Fibroblast of mammary gland (primary cell): ENCODE measurements around the gene EIF4H.
A peak's percentile ranks its signal among the peaks of the same experiment; 100 is the strongest.
"Not testable (repeated sequence)": the region's sequence is repeated elsewhere in the genome, so short reads cannot be mapped to it uniquely, and the experiment has no call there.

Experiments used
- DNase-seq: peaks from one replicate; pipeline ENCODE4 v3.0.0-alpha.2; 2010; ENCODE audit warnings: low read depth
- H3K4me3 ChIP-seq: 2 replicates; pipeline ENCODE4 v1.5.1; 2011; ENCODE audit warnings: low read depth, mild to moderate bottlenecking, low read length, moderate library complexity; ENCODE audit not compliant: control insufficient read depth
- TF ChIP-seq, protein P1 (sequence below): conservative IDR thresholded peaks from 2 replicates; pipeline ENCODE4 v1.5.1; 2011; ENCODE audit warnings: low read depth, low read length, inconsistent platforms; ENCODE audit not compliant: control insufficient read depth, insufficient read depth

Gene EIF4H

DNA sequence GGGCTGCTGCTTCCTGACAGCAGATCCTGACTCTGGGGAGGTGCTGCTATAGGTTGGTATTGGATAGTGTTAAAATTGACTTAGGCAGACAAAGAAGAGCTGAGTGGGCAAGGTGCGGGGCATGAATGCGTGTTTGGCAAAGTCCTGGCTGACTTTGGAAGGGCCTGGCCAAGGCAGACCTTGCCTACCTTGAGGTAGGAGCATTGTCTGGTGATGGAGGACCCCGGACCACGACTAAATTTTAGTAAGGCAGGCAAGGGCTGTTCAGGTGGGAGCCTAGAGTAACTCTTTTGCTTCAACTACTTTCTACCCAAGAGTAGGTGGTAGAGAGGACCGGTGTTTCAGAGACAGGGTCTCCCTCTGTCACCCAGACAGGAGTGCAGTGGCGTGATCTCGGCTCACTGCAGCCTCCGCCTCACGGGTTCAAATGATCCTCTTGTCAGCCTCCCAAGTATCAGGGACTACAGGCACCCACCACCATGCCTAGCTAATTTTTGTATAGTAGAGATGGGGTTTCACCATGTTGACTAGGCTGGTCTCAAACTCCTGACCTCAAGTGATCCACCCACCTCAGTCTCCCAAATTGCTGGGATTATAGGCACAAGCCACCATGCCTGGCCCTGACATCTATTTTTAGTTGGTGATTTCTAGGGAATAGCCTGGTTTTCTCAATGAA lies 23.4 kb downstream of the EIF4H start:
- H3K4me3 ChIP-seq: no peak overlapping the region
- no peak for DNase-seq
- TF ChIP-seq, protein P1, sequence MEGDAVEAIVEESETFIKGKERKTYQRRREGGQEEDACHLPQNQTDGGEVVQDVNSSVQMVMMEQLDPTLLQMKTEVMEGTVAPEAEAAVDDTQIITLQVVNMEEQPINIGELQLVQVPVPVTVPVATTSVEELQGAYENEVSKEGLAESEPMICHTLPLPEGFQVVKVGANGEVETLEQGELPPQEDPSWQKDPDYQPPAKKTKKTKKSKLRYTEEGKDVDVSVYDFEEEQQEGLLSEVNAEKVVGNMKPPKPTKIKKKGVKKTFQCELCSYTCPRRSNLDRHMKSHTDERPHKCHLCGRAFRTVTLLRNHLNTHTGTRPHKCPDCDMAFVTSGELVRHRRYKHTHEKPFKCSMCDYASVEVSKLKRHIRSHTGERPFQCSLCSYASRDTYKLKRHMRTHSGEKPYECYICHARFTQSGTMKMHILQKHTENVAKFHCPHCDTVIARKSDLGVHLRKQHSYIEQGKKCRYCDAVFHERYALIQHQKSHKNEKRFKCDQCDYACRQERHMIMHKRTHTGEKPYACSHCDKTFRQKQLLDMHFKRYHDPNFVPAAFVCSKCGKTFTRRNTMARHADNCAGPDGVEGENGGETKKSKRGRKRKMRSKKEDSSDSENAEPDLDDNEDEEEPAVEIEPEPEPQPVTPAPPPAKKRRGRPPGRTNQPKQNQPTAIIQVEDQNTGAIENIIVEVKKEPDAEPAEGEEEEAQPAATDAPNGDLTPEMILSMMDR: no peak

DNA sequence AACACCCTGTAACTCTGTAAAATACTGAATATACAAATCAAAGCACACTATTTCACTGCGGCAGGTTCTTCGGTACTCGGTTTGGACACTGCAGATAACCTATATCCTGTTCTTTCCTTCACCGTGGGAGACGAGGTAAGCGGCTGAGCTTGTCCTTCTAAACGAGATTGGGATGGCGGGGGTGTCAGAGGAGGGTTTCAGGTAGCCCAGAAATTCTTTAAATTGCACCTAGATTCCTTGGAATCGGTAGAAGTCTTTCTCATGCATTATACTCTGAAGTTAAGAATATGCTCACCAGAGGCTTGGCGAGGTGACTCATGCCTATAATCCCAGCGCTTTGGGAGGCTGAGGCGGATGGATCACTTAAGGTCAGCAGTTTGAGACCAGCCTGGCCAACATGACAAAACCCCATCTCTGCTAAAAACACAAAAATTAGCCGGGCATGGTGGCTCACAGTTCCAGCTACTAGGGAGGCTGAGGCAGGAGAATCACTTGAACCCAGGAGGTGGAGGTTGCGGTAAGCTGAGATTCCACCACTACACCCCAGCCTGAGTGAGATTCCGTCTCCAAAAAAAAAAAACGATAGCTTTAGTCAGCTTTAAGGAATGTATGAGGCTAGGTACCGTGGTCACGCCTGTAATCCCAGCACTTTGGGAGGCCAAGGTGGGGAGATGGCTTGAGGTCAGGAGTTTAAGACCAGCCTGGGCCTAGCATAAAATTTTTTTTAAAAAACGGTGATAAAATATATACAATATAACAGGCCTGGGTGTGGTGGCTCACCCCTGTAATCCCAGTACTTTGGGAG lies 25.6 kb downstream of the EIF4H start:
- TF ChIP-seq, protein P1: no peak
- H3K4me3 ChIP-seq: no peak overlapping the region
- DNase-seq: peak; percentile 38

DNA sequence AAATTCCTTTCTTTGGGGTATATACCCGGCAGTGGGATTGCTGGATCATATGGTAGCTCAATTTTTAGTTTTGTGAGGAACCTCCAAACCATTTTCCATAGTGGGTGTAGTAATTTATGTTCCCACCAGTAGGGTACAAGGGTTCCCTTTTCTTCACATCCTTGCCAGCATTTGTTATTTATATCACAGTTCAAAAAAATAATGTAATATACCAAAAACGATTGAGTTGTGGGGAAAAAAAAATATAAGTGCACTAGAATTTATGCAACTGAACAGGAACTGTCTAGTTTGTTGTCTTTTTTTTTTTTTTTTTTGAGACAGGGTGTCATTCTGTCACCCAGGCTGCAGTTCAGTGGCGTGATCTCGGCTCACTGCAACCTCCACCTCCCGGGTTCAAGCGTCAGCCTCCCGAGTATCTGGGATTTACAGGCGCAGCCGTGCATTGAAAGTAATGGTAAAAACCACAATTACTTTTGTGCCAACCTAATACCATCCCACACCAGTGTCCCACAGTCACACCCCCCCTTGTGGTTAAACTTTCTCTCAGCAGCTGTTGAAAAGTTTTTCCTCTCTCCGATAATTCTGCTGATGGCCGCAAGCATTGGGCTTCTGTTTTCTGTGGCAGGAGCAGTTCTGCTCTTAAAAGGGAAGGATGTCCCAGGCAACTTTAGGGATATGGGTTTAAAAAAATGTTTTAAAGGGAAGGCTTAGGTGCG lies 28.8 kb downstream of the EIF4H start:
- DNase-seq: peak; percentile 54
- no peak overlapping the region for H3K4me3 ChIP-seq
- TF ChIP-seq, protein P1: peak; percentile 61

GRCh38 chr7:74203956-74204618 lies 29.9 kb downstream of the EIF4H start:
- H3K4me3 ChIP-seq: no peak overlapping the region
- TF ChIP-seq, protein P1: no peak
- DNase-seq: no peak

DNA sequence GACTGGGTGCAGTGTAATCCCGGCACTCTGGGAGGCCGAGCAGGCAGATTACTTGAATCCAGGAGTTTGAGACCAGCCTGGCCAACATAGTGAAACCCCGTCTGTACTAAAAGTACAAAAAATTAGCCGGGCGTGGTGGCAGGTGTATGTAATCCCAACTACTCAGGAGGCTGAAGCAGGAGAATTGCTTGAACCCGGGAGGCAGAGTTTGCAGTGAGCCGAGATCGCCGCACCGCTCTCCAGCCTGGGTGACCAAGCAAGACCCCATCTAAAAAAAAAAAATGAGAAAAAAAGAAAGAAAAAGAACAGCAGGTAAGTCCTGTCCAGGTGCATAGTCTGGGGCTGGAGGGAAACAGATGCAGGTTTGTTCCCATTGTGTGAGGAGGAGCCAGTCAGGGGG lies 31.9 kb downstream of the EIF4H start:
- H3K4me3 ChIP-seq, DNase-seq: not testable (repeated sequence)

DNA sequence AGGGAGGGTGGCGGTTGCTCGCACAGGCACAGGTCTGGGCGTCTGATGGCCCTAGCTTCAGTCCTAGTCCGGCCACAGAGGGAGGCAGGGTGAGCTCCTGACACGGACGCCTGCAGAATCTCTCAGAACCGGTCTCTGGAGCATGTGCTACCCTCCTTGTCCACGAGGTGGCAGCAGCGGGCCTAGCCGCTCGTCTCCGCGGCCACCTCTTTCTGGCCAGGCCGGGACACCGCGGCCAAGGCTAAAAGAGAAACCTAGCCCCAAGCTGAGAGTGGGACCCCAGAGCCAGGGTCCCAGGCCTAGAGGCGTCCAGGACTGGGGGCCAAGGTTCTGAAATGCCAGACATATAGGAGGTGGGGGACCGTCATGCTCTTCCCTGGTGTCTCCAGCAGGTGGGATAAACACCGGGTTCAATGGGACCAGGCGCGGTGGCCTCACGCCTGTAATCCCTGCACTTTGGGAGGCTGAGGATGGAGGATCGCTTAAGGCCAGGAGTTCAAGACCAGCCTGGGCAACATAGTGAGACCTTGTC lies 32.5 kb downstream of the EIF4H start:
- H3K4me3 ChIP-seq: peak overlapping the region; percentile 29
- DNase-seq: peak; percentile 64
- TF ChIP-seq, protein P1: peak; percentile 82
